GM12878 (cell line): Measurements from ENCODE around the gene INPP4B. TPM values are rescaled to one million over a fixed set of nuclear protein-coding genes. Genes with fewer than 3 reads are reported as not detected.

Experiments used
- HCFC1 ChIP-seq: fragments of 150-350 bp; IDR thresholded peaks from 2 replicates; pipeline ENCODE4 v1.6.1; 2014; ENCODE audit warnings: low read length
- RB1 ChIP-seq: fragments of 450-650 bp; formaldehyde crosslinking; IDR thresholded peaks from 2 replicates; pipeline ENCODE4 v1.6.1; 2017; ENCODE audit warnings: mild to moderate bottlenecking, borderline replicate concordance
- ZZZ3 ChIP-seq: IDR thresholded peaks from 2 replicates; pipeline ENCODE4 v1.6.1; 2011; ENCODE audit warnings: low read depth; ENCODE audit not compliant: control insufficient read depth, insufficient read length
- polyA plus RNA-seq, 11 experiments: library from polyadenylated mRNA; depleted of rRNA in 4 of 11; unstranded in 6 of 11; stranded (reverse) in 5 of 11; fragments of >200 nt; fragmentation: Nextera tagmentation in 4 of 11; fragmentation: Illumina TruSeq in 1 of 11; extraction: Ambion mirVana in 4 of 11; extraction: Trizol in 1 of 11; gene quantifications; 1 replicate in 1 of 11; 2 replicates in 10 of 11; pipeline versions ENCODE4 v1.2.1 to v1.2.3, GENCODE V29; 2011 to 2016; ENCODE audit warnings: inconsistent platforms in 2 of 11, missing spikeins in 2 of 11, low read depth in 1 of 11
- total RNA-seq, 4 experiments: library from RNA; depleted of rRNA in 3 of 4; stranded (reverse); fragments of >200 nt in 3 of 4; fragmentation: Illumina TruSeq in 1 of 4; extraction: Trizol in 1 of 4; gene quantifications; 2 replicates each; pipeline versions ENCODE4 v1.2.1 to v1.2.3, GENCODE V29; 2013 to 2021
- TF ChIP-seq, protein P1 (sequence below): fragments of 450-650 bp; IDR thresholded peaks from 2 replicates; pipeline ENCODE4 v1.6.1; 2017; ENCODE audit warnings: mild to moderate bottlenecking, moderate library complexity
- TF ChIP-seq, protein P2 (sequence below): fragments of 450-650 bp; IDR thresholded peaks from 2 replicates; pipeline ENCODE4 v1.6.1; 2016; ENCODE audit warnings: mild to moderate bottlenecking, moderate library complexity, borderline replicate concordance

The INPP4B gene
- total and polyA plus RNA-seq, 10 of the 15 experiments (the other 5 are each of a cell fraction or from before 2014, with no cell fraction given), result 0.53 to 11.2 (median 0.95) TPM

DNA sequence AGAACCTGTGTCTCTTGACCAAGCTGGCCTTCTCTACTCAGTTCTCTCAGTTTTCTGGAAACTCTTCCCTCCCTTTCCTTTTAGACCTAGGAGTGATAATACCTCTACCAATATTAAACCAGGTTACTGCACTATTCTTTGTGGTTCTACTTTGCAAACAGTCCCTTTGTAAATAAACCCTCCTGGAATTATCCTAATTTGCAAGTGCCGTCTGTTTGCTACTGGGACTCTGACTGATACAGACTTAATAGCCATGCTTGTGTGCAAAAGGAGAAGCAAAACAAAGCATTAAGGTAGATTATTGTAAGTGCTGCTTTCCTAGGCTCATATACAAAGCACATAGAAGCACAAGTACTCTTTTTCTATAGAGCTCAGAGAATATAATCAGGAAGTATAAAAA lies 507.0 kb downstream of the INPP4B start (continued):
- TF ChIP-seq, protein P1, sequence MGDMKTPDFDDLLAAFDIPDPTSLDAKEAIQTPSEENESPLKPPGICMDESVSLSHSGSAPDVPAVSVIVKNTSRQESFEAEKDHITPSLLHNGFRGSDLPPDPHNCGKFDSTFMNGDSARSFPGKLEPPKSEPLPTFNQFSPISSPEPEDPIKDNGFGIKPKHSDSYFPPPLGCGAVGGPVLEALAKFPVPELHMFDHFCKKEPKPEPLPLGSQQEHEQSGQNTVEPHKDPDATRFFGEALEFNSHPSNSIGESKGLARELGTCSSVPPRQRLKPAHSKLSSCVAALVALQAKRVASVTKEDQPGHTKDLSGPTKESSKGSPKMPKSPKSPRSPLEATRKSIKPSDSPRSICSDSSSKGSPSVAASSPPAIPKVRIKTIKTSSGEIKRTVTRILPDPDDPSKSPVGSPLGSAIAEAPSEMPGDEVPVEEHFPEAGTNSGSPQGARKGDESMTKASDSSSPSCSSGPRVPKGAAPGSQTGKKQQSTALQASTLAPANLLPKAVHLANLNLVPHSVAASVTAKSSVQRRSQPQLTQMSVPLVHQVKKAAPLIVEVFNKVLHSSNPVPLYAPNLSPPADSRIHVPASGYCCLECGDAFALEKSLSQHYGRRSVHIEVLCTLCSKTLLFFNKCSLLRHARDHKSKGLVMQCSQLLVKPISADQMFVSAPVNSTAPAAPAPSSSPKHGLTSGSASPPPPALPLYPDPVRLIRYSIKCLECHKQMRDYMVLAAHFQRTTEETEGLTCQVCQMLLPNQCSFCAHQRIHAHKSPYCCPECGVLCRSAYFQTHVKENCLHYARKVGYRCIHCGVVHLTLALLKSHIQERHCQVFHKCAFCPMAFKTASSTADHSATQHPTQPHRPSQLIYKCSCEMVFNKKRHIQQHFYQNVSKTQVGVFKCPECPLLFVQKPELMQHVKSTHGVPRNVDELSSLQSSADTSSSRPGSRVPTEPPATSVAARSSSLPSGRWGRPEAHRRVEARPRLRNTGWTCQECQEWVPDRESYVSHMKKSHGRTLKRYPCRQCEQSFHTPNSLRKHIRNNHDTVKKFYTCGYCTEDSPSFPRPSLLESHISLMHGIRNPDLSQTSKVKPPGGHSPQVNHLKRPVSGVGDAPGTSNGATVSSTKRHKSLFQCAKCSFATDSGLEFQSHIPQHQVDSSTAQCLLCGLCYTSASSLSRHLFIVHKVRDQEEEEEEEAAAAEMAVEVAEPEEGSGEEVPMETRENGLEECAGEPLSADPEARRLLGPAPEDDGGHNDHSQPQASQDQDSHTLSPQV, result no peak
- TF ChIP-seq, protein P2, sequence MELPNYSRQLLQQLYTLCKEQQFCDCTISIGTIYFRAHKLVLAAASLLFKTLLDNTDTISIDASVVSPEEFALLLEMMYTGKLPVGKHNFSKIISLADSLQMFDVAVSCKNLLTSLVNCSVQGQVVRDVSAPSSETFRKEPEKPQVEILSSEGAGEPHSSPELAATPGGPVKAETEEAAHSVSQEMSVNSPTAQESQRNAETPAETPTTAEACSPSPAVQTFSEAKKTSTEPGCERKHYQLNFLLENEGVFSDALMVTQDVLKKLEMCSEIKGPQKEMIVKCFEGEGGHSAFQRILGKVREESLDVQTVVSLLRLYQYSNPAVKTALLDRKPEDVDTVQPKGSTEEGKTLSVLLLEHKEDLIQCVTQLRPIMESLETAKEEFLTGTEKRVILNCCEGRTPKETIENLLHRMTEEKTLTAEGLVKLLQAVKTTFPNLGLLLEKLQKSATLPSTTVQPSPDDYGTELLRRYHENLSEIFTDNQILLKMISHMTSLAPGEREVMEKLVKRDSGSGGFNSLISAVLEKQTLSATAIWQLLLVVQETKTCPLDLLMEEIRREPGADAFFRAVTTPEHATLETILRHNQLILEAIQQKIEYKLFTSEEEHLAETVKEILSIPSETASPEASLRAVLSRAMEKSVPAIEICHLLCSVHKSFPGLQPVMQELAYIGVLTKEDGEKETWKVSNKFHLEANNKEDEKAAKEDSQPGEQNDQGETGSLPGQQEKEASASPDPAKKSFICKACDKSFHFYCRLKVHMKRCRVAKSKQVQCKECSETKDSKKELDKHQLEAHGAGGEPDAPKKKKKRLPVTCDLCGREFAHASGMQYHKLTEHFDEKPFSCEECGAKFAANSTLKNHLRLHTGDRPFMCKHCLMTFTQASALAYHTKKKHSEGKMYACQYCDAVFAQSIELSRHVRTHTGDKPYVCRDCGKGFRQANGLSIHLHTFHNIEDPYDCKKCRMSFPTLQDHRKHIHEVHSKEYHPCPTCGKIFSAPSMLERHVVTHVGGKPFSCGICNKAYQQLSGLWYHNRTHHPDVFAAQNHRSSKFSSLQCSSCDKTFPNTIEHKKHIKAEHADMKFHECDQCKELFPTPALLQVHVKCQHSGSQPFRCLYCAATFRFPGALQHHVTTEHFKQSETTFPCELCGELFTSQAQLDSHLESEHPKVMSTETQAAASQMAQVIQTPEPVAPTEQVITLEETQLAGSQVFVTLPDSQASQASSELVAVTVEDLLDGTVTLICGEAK, result no peak
- TF ChIP-seq ZZZ3 (no peak), HCFC1 (no peak), RB1 (no peak)
